PFSK-1 (cell line): ENCODE results near the gene CYP27C1.

Experiments used
- POLR2AphosphoS5 ChIP-seq: IDR thresholded peaks from 2 replicates; pipeline ENCODE4 v1.6.1; 2012; ENCODE audit warnings: low read depth, mild to moderate bottlenecking, control low read depth, low read length, moderate library complexity
- SIN3A ChIP-seq: IDR thresholded peaks from 2 replicates; pipeline ENCODE4 v1.6.1; 2012; ENCODE audit warnings: mild to moderate bottlenecking, low read length, moderate library complexity, borderline replicate concordance; ENCODE audit not compliant: insufficient read depth
- TF ChIP-seq, protein P1 (sequence below), 2 experiments: IDR thresholded peaks; 2 replicates each; pipeline versions ENCODE4 v1.6.1 to v1.8.0; 2011 to 2012; ENCODE audit warnings: low read depth in 2 of 2, low read length in 2 of 2, control low read depth in 1 of 2, inconsistent platforms in 1 of 2, mild to moderate bottlenecking in 1 of 2, moderate library complexity in 1 of 2; ENCODE audit not compliant: insufficient read depth in 1 of 2

DNA sequence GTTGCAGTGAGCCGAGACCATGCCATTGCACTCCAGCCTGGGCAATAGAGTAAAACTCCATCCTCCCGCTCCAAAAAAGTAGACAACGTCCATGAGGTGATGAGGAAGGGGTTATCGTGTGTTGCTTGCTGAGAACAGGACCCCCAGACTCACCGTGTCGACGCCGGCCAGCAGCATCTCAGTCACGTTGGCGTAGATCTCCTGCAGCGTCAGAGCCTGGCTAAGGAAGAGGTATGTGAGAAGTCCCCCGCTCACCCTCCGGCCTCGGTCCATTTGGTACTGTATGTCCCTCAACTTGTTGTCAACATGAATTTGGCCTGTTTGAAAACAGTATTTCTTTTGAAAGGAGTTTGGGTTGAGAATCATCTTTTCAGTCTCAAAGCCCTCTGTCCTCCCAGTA is 20.9 kb downstream of the CYP27C1 start:
- TF ChIP-seq POLR2AphosphoS5 = no peak
- TF ChIP-seq SIN3A = no peak
- TF ChIP-seq, protein P1, sequence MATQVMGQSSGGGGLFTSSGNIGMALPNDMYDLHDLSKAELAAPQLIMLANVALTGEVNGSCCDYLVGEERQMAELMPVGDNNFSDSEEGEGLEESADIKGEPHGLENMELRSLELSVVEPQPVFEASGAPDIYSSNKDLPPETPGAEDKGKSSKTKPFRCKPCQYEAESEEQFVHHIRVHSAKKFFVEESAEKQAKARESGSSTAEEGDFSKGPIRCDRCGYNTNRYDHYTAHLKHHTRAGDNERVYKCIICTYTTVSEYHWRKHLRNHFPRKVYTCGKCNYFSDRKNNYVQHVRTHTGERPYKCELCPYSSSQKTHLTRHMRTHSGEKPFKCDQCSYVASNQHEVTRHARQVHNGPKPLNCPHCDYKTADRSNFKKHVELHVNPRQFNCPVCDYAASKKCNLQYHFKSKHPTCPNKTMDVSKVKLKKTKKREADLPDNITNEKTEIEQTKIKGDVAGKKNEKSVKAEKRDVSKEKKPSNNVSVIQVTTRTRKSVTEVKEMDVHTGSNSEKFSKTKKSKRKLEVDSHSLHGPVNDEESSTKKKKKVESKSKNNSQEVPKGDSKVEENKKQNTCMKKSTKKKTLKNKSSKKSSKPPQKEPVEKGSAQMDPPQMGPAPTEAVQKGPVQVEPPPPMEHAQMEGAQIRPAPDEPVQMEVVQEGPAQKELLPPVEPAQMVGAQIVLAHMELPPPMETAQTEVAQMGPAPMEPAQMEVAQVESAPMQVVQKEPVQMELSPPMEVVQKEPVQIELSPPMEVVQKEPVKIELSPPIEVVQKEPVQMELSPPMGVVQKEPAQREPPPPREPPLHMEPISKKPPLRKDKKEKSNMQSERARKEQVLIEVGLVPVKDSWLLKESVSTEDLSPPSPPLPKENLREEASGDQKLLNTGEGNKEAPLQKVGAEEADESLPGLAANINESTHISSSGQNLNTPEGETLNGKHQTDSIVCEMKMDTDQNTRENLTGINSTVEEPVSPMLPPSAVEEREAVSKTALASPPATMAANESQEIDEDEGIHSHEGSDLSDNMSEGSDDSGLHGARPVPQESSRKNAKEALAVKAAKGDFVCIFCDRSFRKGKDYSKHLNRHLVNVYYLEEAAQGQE (IDR thresholded peaks at IDR 0.05; ENCODE audit: insufficient read depth in 1 of 2, low read depth in 2 of 2, low read length in 2 of 2) = no peak
